ENCODE data around the gene MUC15. TPM values are rescaled to one million over a fixed set of nuclear protein-coding genes. Genes with fewer than 3 reads are reported as not detected.

Gene MUC15
- total and polyA plus RNA-seq, 2 of the 4 experiments (the other 2 are of a cell fraction): not detected

DNA sequence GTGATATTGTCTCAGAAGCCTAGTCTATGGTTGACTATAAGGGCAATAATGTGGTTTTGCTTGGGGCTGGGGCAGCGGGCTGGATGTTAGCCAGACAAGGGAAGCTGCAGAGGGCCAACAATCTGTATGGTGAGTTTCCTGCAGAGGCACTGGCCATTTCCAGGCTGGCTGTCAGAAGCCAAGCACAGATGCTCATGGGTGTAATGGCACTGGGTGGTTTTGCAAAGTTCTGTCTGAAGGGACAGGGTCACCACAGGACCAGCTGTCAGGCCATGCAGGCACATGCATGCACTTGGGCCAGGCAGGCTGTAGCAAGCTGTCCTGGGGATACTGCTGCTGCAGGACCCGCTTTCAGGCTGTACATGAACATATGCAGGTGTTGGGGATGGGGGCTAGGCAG is 41.7 kb upstream of the MUC15 start:
- no peak overlapping the region for H4K5ac ChIP-seq (ENCODE audit: low read depth, low read length)
- CTCF ChIA-PET: no interaction called here
- no peaks in the 10 kb centered on the region for H4K20me1 ChIP-seq (ENCODE audit: insufficient read depth, low read length)
- H2AFZ ChIP-seq (replicated peaks; ENCODE audit: low read length, poor library complexity): no peak overlapping the region
- no peak overlapping the region for H2BK20ac ChIP-seq (ENCODE audit: low read depth, low read length)
- H3K9me3 ChIP-seq (ENCODE audit: control insufficient read depth, insufficient read depth, low read length): no peaks in the 10 kb centered on the region
- dilution Hi-C loops (cut with HindIII; ENCODE audit: low sequenced_read_pairs, unreplicated experiment) (no loop called here), in situ Hi-C loops (cut with MboI; ENCODE audit: low sequenced_read_pairs) (no loop called here), intact Hi-C loops (cut with micrococcal nuclease) (no loop called here)
- DNase-seq: no peak
- no peak overlapping the region for H4K91ac ChIP-seq (ENCODE audit: insufficient read depth, low read depth, low read length)
- no peak overlapping the region for H2BK15ac ChIP-seq (ENCODE audit: low read depth, low read length)
- H2AK9ac ChIP-seq (replicated peaks; ENCODE audit: low read depth, low read length, poor library complexity): no peak overlapping the region
- H4K8ac ChIP-seq (ENCODE audit: low read depth in 2 of 2, low read length in 2 of 2): no peak overlapping the region
- no CpG with 5 or more reads among the region's 2 CpGs for WGBS, 2 experiments (ENCODE audit: extremely low coverage in 2 of 2, insufficient read length in 1 of 2)
- H3K23ac ChIP-seq (ENCODE audit: low read depth, low read length): no peak overlapping the region
- no peaks in the 10 kb centered on the region for H3K9me1 ChIP-seq (ENCODE audit: insufficient read depth, low read length)
- no peak overlapping the region for H2BK5ac ChIP-seq (ENCODE audit: low read depth, low read length, poor library complexity, severe bottlenecking)
- H3K4me1 ChIP-seq (ENCODE audit: control insufficient read depth, insufficient read depth, low read length): no peaks in the 10 kb centered on the region
- no peak overlapping the region for H3K18ac ChIP-seq (ENCODE audit: low read depth, low read length)
- no peak overlapping the region for H3K56ac ChIP-seq (ENCODE audit: extremely low read depth, insufficient read depth, low read length)
- no peak for ATAC-seq (ENCODE audit: low read depth)
- no peak overlapping the region for H2BK120ac ChIP-seq (ENCODE audit: low read depth, low read length)
- no TSS peak for BruUV-seq (replicated peaks)
- no peak overlapping the region for H3K14ac ChIP-seq (replicated peaks; ENCODE audit: low read depth, low read length)
- no peak overlapping the region for H3K4me2 ChIP-seq (ENCODE audit: low read depth, low read length)
- no peaks in the 10 kb centered on the region for H3K79me1 ChIP-seq (ENCODE audit: low read depth in 1 of 2, low read length in 2 of 2)
- no peak overlapping the region for H3K4ac ChIP-seq (ENCODE audit: low read depth, low read length)
- no peaks in the 10 kb centered on the region for H3K36me3 ChIP-seq (ENCODE audit: control insufficient read depth, insufficient read depth, low read length)
- H2AK5ac ChIP-seq (ENCODE audit: low read depth, low read length): no peak overlapping the region
- H3K27me3 ChIP-seq (ENCODE audit: control insufficient read depth, insufficient read depth, low read length): no peaks in the 10 kb centered on the region
- POLR2A ChIA-PET (ENCODE audit: unreplicated experiment): no interaction called here
- no peak for TF ChIP-seq CEBPB (IDR thresholded peaks at IDR 0.05; ENCODE audit: low read depth, low read length)
- H3K9ac ChIP-seq (ENCODE audit: low read depth, low read length): no peak overlapping the region
- no peak overlapping the region for H3K27ac ChIP-seq (ENCODE audit: insufficient read depth, low read length)
- no peak overlapping the region for H3K4me3 ChIP-seq (ENCODE audit: insufficient read depth, low read depth, low read length)

Measured in IMR-90 (cell line).